Hematopoietic multipotent progenitor cell treated with erythropoietin and hydrocortisone succinate and interleukin-3 and kit ligand, for 8 days (in vitro differentiated cells): ENCODE data around the gene GPER1.

Experiments used
- DNase-seq: peaks from one replicate; pipeline ENCODE4 v3.0.0-alpha.2; 2015

GPER1 gene

GRCh38 chr7:1090686-1091643 lies 3.1 kb downstream of the GPER1 start:
- no peak for DNase-seq

DNA sequence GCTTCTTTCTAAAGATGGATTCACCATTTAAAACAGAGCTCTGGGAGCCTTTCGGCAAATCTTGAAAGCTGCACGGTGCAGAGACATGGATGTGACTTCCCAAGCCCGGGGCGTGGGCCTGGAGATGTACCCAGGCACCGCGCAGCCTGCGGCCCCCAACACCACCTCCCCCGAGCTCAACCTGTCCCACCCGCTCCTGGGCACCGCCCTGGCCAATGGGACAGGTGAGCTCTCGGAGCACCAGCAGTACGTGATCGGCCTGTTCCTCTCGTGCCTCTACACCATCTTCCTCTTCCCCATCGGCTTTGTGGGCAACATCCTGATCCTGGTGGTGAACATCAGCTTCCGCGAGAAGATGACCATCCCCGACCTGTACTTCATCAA lies 3.7 kb downstream of the GPER1 start:
- DNase-seq: no peak

DNA sequence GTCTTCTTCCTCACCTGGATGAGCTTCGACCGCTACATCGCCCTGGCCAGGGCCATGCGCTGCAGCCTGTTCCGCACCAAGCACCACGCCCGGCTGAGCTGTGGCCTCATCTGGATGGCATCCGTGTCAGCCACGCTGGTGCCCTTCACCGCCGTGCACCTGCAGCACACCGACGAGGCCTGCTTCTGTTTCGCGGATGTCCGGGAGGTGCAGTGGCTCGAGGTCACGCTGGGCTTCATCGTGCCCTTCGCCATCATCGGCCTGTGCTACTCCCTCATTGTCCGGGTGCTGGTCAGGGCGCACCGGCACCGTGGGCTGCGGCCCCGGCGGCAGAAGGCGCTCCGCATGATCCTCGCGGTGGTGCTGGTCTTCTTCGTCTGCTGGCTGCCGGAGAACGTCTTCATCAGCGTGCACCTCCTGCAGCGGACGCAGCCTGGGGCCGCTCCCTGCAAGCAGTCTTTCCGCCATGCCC lies 4.3 kb downstream of the GPER1 start:
- no peak for DNase-seq

DNA sequence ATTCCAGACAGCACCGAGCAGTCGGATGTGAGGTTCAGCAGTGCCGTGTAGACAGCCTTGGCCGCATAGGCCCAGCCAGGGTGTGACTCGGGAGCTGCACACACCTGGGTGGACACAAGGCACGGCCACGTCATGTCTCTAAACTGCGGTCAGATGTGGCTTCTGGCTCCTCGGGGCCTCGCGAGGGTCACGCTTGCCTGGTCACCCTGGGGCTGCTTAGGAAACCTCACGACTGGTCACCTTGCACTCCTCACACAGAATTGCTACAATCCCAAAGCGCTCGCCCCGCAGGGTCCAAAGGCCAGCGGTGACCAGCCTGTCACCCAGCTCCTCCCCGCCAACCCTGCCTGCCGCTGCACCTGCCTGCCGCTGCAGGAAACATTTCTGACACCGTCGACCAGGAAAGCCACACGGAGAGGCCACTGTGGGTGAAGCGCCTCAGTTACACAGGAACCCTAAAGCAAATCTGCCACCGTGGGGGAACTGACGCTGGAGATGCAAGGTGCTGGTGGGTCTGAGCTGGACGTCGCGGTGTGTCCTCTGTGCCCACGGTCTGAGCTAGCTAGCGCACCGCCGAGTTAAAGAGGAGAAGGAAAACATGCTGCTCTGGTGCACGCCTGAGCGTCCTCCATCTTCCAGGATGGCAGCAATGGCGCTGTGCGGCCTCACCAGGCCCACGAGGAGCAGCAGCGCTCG lies 5.0 kb downstream of the GPER1 start:
- DNase-seq: no peak

DNA sequence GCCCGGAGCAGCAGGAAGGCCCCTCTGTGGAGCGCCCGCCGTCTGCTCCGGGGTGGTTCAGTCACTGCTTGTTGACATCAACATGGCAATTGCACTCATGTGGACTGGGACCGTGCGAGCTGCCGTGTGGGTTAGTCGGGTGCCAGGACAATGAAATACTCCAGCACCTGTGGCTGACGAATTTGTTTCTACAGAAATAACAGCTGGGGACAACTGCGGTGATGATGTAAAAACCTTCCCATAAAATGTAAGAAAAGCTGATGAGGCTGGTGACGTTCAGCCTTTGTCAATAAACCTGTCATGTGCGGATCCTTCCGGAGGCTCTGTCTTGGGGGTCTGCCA lies 5.6 kb downstream of the GPER1 start:
- DNase-seq: no peak

DNA sequence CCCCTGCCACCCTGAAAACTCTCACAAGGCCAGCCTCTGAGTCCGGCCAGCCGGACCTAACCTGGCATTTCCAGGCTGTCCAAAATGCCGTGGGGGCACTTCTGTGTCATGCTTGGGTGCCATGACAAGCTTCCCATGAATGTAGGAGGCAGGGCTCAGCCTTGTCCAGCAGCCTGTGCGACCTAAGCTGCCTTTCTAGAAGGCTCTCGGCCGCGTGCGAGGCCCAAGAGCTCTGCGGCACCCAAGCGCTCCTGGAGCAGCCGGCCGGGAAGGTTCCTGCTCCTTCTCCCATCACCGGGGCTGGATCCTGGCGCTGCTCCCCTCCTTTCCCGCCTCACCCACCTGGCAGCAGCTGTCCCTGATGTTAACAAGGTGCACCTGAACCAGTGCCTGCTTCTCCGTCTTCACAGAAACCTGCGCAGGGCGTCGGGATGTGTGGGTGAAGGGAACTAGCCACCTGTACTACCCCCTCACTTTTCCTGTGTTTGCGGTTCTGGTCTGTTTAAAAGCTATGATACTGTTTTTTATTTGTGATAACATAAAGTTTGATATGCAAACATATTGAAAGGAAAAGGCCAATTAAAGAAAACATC lies 6.1 kb downstream of the GPER1 start:
- no peak for DNase-seq

GRCh38 chr7:1094870-1095269 lies 7.0 kb downstream of the GPER1 start:
- no peak for DNase-seq

- no peak for DNase-seq
Measured at GRCh38 chr7:1095621-1096155, 7.8 kb downstream of the GPER1 start.

DNA sequence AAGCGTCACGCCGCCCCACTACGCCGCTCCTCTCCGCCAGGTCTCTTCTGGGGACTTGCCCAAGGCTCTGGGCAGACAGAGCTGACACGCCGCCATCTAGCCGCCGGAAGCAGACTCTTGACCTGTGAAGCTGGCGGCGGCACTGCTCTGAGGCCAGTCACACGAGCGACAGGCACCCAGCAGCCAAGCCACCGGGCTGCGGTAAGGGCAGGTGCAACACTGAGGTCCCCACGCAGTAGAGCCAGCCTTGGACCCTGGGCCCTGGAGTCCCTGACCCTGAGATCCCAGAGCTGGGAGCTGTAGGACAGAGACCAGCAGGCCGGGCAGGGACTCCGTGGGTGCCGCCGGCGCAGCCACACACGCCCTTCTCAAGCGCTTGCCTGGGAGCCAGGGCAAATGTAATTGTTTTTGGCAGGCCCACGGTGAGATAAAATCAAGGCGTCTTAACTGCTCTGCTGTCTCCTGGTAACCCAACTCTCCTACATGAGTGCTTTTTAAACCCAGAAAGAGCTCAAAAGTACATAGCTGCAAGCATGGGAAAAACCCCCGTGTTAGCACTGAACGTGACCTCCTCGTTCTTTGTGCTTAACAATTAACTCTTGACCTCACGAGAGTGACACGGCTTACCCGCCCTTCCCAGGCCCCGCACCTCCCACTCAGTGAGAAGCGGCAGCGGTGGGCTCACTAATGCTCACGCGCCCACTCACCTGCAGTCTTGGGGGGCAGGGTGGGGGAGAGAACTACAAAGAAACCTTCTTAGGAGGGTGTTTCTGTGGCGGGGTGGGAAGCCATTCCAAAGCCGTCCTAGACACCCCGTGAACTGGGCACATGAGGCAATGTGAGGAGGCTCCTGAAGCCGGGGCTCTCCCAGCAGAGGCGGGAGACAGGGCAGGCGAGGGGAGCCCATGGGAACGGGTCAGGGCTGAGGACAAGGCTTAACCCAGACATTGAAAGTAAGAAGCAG lies 8.5 kb downstream of the GPER1 start:
- DNase-seq: peak; percentile 55

- DNase-seq: no peak
Measured at GRCh38 chr7:1097120-1097504, 9.2 kb downstream of the GPER1 start.

GRCh38 chr7:1098243-1099153 lies 10.6 kb downstream of the GPER1 start:
- no peak for DNase-seq

DNA sequence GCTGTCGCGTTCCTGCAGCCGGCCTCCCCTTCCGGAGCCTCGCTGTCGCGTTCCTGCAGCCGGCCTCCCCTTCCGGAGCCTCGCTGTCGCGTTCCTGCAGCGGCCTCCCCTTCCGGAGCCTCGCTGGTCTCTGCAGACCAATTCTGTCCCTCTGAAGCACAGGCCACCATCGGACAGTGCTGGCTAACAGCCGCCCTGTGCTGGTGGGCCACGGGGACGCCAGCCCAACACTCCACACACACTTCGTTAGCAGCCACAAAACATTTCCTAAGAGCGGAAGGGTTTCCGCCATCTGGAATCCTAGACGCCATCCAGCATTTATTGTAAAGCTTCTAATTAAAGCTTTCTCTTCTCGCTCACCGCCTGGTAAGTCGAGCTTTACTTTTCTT lies 11.2 kb downstream of the GPER1 start:
- no peak for DNase-seq

DNA sequence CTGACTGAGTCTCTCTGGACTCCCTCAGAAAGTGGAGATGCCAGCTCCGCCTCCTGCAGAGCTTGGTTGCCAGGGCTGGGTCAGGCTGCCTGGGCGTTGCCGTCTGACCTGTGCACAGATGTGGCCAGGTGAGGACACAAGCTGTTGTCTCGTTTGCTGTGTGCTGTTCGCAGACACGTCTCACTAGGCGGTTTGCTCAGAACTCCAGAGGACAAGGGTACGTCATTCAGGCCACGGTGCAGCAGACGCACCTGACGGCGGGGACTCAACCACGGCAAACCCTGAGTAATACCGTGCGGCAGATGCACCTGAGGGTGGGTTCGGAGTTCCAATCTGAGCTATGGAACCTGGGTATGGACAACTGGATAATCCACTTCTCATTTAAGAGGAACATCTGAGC lies 11.7 kb downstream of the GPER1 start:
- no peak for DNase-seq

- DNase-seq: no peak
Measured at GRCh38 chr7:1100386-1100785, 12.5 kb downstream of the GPER1 start.

DNA sequence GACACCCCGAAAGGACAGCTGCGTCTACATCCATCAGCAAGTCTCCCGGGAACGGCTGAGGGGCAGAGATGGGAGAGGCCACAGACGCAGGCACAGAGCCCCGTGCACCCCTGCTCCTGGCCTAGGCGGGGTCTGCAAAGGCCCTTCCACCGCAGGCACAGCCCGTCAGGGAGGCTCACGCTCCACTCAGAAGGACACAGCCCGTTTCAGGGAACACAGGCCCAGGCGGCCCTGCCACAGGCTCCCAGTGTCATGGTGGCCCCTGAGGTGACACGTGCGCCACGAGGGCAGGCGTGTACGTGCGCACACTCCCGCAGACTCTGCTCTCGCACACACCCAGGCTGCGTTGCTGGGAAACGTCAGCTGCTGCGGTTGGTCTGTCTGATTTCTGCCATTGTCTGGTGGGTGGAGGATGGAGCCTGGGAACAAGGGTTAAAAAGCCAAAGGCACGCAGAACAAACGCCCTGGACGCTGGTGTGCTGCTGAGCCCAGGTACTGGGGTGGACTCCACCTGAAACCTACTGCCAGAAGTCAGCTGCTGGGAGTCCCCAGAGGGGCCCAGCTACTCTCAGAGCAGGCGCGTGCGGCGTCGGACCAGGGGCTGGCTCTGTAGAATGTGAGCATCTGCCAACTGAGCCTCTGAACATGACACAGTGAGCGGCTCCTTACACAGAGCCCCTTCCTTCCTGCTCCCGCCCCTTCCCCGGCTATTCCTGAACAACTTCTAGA lies 13.1 kb downstream of the GPER1 start:
- DNase-seq: no peak

DNA sequence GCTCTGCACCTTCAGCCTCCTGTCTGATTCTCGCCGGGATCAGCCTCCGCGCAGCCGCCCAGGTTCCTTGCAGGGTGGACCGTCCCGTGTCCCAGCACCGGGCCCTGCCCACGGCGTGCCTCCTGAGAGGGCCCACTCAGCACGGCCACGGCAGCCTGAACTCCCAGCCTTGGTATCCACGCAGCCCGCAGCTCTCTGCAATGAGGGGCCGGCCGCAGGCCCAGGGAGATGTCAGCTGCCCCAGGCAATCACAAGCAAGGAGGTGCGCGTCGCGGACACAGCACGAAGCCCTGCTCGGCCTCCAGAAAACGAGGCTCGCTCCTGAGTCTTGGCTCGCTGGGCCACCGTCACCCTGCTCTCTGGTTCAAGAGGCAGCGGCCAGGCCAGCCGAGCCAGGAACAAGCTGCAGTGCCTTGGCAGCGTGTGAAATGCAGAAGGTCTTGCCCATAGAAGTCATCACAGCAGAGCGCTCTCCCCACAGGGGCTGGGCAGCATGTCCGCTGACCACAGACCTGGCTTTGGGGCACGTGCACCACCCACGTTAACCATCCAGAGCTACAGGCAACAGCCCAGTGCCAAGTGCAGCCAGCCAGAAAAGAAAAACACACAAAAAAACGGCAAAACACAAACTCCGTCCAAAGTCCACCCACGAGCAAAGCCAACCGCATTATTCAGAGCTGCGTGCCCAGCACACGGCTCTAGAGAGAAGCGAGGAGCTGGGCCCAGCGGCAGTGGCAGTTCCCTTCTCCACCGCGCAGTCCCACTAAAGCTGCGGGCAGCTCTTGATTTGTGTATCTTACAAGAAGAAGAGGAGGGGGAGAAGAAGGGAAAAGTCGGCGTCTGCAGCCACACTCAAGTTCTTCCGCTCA lies 13.9 kb downstream of the GPER1 start:
- no peak for DNase-seq

- no peak for DNase-seq
Measured at GRCh38 chr7:1103009-1103788, 15.3 kb downstream of the GPER1 start.

DNA sequence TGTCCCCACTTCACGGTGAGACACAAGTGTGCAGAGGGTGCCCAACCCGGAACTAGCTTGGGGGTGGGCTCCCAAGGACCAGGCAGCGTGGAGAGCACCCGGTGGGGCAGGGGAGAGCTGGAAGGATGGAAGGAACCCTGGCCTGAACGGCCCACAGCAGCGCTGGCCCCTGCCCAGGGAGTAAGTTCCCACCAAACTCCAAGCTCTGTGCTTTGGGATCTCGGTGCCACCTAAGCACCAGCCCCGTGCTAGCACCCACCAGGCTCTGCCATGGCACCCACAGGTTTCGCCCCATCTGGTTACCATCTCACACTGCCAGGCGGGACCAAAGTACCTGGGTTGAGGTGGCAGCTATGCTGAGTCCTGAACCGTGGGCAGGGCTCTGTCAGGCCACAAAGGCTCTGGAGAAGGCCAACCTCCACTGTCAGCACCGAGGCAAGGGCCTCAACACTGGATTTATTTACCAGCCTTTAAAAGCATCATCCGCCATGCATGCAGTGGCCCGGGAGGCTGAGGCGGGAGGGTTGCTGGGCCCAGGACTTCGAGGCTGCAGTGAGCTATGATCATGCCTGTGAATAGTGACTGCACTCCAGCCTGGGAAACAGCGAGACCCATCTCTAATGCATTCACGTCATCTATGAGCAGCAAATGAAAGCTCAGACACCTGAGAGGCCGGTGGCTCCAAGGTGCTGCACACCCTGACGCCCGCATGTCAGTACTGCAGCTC lies 16.0 kb downstream of the GPER1 start:
- no peak for DNase-seq
